HG02852 (cell line): Measurements from ENCODE around the gene ZSCAN5C.

Experiments
- ATAC-seq: cut with Tn5 transposase; IDR thresholded peaks from one replicate; pipeline ENCODE4 v1.9.1; 2021; ENCODE audit warnings: mild to moderate bottlenecking, moderate library complexity; ENCODE audit not compliant: unreplicated experiment

The ZSCAN5C gene

GRCh38 chr19:56258272-56258671, 56.2 kb downstream of the ZSCAN5C start:
- ATAC-seq = no peak
